A673 (cell line): ENCODE measurements around the gene DSTN.

Source experiments
- EZH2 ChIP-seq: fragments of 200-600 bp; sonication (generic); IDR thresholded peaks from 2 replicates; pipeline ENCODE4 v1.6.1; 2017; ENCODE audit warnings: borderline replicate concordance, low read depth, mild to moderate bottlenecking, mixed read lengths, antibody characterized with exemption, low read length; ENCODE audit not compliant: poor library complexity, severe bottlenecking
- TF ChIP-seq, protein P1 (sequence below): fragments of 300-800, 200-600 bp; sonication (generic); conservative IDR thresholded peaks from 2 replicates; pipeline ENCODE4 v1.5.1; 2017; ENCODE audit warnings: low read depth, mild to moderate bottlenecking, antibody characterized with exemption, low read length, moderate library complexity, mixed read lengths

- TF ChIP-seq, protein P1, sequence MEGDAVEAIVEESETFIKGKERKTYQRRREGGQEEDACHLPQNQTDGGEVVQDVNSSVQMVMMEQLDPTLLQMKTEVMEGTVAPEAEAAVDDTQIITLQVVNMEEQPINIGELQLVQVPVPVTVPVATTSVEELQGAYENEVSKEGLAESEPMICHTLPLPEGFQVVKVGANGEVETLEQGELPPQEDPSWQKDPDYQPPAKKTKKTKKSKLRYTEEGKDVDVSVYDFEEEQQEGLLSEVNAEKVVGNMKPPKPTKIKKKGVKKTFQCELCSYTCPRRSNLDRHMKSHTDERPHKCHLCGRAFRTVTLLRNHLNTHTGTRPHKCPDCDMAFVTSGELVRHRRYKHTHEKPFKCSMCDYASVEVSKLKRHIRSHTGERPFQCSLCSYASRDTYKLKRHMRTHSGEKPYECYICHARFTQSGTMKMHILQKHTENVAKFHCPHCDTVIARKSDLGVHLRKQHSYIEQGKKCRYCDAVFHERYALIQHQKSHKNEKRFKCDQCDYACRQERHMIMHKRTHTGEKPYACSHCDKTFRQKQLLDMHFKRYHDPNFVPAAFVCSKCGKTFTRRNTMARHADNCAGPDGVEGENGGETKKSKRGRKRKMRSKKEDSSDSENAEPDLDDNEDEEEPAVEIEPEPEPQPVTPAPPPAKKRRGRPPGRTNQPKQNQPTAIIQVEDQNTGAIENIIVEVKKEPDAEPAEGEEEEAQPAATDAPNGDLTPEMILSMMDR = no peak
- TF ChIP-seq EZH2 = no peak
These were observed 61.9 kb downstream of the DSTN start for GRCh38 chr20:17631576-17632319.
